ENCODE data around the gene SH3PXD2A. TPM values are rescaled to one million over a fixed set of nuclear protein-coding genes. Genes with fewer than 3 reads are reported as not detected.
A peak's percentile ranks its signal among the peaks of the same experiment; 100 is the strongest.
"Not testable (repeated sequence)": the region's sequence is repeated elsewhere in the genome, so short reads cannot be mapped to it uniquely, and the experiment has no call there.

The SH3PXD2A gene
- total RNA-seq, 2 experiments from 2014 or later: 6.9 to 7.0 TPM

- peaks cover 27% of the 10 kb centered on the region for H3K4me1 Mint-ChIP-seq (ENCODE audit: low read depth)
- H3K27me3 Mint-ChIP-seq: no peaks in the 10 kb centered on the region
- CTCF ChIA-PET: interaction anchor here (1.4 kb wide), 1 partner anchor 23 kb away, joined by 6 read pairs; no protein-coding TSS in a partner anchor
Observed at GRCh38 chr10:103663236-103663635, 192.1 kb downstream of the SH3PXD2A start.

GRCh38 chr10:103662704-103663103 is 192.7 kb downstream of the SH3PXD2A start:
- intact Hi-C loops (cut with DNase I, micrococcal nuclease); H3K9me3 Mint-ChIP-seq; H3K9me3 ChIP-seq (ENCODE audit: control insufficient read depth in 1 of 2, insufficient read depth in 1 of 2, low read length in 2 of 2); H3K4me3 ChIP-seq (ENCODE audit: low read length); H3K27me3 ChIP-seq (ENCODE audit: control insufficient read depth in 1 of 2, insufficient read depth in 2 of 2, low read length in 2 of 2); H3K27ac ChIP-seq (ENCODE audit: low read depth in 1 of 2, low read length in 2 of 2); H3K27me3 Mint-ChIP-seq; H3K36me3 Mint-ChIP-seq (ENCODE audit: low read depth); H3K36me3 ChIP-seq (ENCODE audit: insufficient read depth, low read length); ATAC-seq (ENCODE audit: poor library complexity); DNase-seq: not testable (repeated sequence)
- peaks cover 25% of the 10 kb centered on the region for H3K4me1 Mint-ChIP-seq (ENCODE audit: low read depth)
- H3K27ac Mint-ChIP-seq: peak overlapping the region; percentile 75
- H3K4me3 Mint-ChIP-seq: peak overlapping the region; percentile 54
- ChIA-PET CTCF (interaction anchor here (0.6 kb wide), 1 partner anchor 459 kb away, joined by 3 read pairs; the partner anchor contains the start of gene SFR1), POLR2A (interaction anchor here (0.8 to 1.2 kb wide), 3 partner anchors 8 to 78 kb away, joined by 3 to 6 read pairs (median 4); no protein-coding TSS in a partner anchor)
- H3K4me1 ChIP-seq (ENCODE audit: insufficient read depth, low read length): peaks cover 45% of the 10 kb centered on the region

More at GRCh38 chr10:103663236-103663635, 192.1 kb downstream of the SH3PXD2A start:
- Mint-ChIP-seq H3K4me3 (peak overlapping the region; percentile 83), H3K27ac (peak overlapping the region; percentile 75), H3K9me3 (no peaks in the 10 kb centered on the region), H3K36me3 (ENCODE audit: low read depth) (no peaks in the 10 kb centered on the region)
- H3K36me3 ChIP-seq (ENCODE audit: insufficient read depth, low read length): peaks cover 3% of the 10 kb centered on the region
- no peaks in the 10 kb centered on the region for H3K27me3 ChIP-seq (ENCODE audit: control insufficient read depth in 1 of 2, insufficient read depth in 2 of 2, low read length in 2 of 2)
- POLR2A ChIA-PET: interaction anchor here (1.2 kb wide), 1 partner anchor 15 kb away, joined by 6 read pairs; no protein-coding TSS in a partner anchor
- H3K4me3 ChIP-seq (ENCODE audit: low read length): no peak overlapping the region
- ATAC-seq (ENCODE audit: poor library complexity): no peak
- no peaks in the 10 kb centered on the region for H3K9me3 ChIP-seq (ENCODE audit: control insufficient read depth in 1 of 2, insufficient read depth in 1 of 2, low read length in 2 of 2)
- TF ChIP-seq CTCF (IDR thresholded peaks at IDR 0.05): no peak
- DNase-seq: no peak
- intact Hi-C loops (cut with DNase I, micrococcal nuclease): no loop called here
- no peak overlapping the region for H3K27ac ChIP-seq (ENCODE audit: low read depth in 1 of 2, low read length in 2 of 2)
- H3K4me1 ChIP-seq (ENCODE audit: insufficient read depth, low read length): peaks cover 48% of the 10 kb centered on the region

- no peak for TF ChIP-seq CTCF (IDR thresholded peaks at IDR 0.05)
- DNase-seq: peak in 13 of 14 experiments; percentile 34 to 84 (median 57)
- intact Hi-C loops (cut with DNase I, micrococcal nuclease): no loop called here
- ChIA-PET POLR2A (interaction anchor here (1.0 to 1.8 kb wide), 3 partner anchors 17 to 459 kb away, joined by 3 to 12 read pairs (median 5); no protein-coding TSS in a partner anchor), CTCF (interaction anchor here (3.4 kb wide), 1 partner anchor 25 kb away, joined by 18 read pairs; no protein-coding TSS in a partner anchor)
- peak overlapping the region; percentile 88 for H3K27ac Mint-ChIP-seq
- H3K9me3 Mint-ChIP-seq: no peaks in the 10 kb centered on the region
- no peaks in the 10 kb centered on the region for H3K27me3 Mint-ChIP-seq
- Histone ChIP-seq H3K36me3 (ENCODE audit: insufficient read depth, low read length) (peaks cover 3% of the 10 kb centered on the region), H3K4me1 (ENCODE audit: insufficient read depth, low read length) (peaks cover 45% of the 10 kb centered on the region), H3K4me3 (ENCODE audit: low read length) (peak overlapping the region; percentile 43), H3K27ac (ENCODE audit: low read depth in 1 of 2, low read length in 2 of 2) (peak overlapping the region; percentile 51 to 52), H3K9me3 (ENCODE audit: control insufficient read depth in 1 of 2, insufficient read depth in 1 of 2, low read length in 2 of 2) (peaks cover 0 to 3% of the 10 kb centered on the region in 2 experiments), H3K27me3 (ENCODE audit: control insufficient read depth in 1 of 2, insufficient read depth in 2 of 2, low read length in 2 of 2) (no peaks in the 10 kb centered on the region)
- H3K4me1 Mint-ChIP-seq (ENCODE audit: low read depth): peaks cover 24% of the 10 kb centered on the region
- no peaks in the 10 kb centered on the region for H3K36me3 Mint-ChIP-seq (ENCODE audit: low read depth)
- H3K4me3 Mint-ChIP-seq: peak overlapping the region; percentile 92
- ATAC-seq (ENCODE audit: poor library complexity): peak; percentile 82
Observed at GRCh38 chr10:103661198-103661950, 194.0 kb downstream of the SH3PXD2A start.
